Measurements from ENCODE around the gene LKAAEAR1. TPM values are rescaled to one million over a fixed set of nuclear protein-coding genes. Genes with fewer than 3 reads are reported as not detected.
A peak's percentile ranks its signal among the peaks of the same experiment; 100 is the strongest.

The LKAAEAR1 gene
- total and polyA plus RNA-seq, 9 of the 15 experiments (the other 6 are each of a cell fraction or from before 2014, with no cell fraction given) = not detected

- TF ChIP-seq, protein P1, sequence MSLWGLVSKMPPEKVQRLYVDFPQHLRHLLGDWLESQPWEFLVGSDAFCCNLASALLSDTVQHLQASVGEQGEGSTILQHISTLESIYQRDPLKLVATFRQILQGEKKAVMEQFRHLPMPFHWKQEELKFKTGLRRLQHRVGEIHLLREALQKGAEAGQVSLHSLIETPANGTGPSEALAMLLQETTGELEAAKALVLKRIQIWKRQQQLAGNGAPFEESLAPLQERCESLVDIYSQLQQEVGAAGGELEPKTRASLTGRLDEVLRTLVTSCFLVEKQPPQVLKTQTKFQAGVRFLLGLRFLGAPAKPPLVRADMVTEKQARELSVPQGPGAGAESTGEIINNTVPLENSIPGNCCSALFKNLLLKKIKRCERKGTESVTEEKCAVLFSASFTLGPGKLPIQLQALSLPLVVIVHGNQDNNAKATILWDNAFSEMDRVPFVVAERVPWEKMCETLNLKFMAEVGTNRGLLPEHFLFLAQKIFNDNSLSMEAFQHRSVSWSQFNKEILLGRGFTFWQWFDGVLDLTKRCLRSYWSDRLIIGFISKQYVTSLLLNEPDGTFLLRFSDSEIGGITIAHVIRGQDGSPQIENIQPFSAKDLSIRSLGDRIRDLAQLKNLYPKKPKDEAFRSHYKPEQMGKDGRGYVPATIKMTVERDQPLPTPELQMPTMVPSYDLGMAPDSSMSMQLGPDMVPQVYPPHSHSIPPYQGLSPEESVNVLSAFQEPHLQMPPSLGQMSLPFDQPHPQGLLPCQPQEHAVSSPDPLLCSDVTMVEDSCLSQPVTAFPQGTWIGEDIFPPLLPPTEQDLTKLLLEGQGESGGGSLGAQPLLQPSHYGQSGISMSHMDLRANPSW (CRISPR knock-in tag; IDR thresholded peaks at IDR 0.05) = no peak
- TF ChIP-seq SP2 (IDR thresholded peaks at IDR 0.05; ENCODE audit: extremely low read depth, low read depth, low read length, poor library complexity, severe bottlenecking) (no peak), ARID2 (IDR thresholded peaks at IDR 0.05) (no peak), NBN (IDR thresholded peaks at IDR 0.05; ENCODE audit: low read depth) (no peak), POLR2AphosphoS2 (IDR thresholded peaks at IDR 0.05; ENCODE audit: low read length) (0 out of 2 replicates have a peak, but pooled peaks have one; percentile 49), SREBF1 (IDR thresholded peaks at IDR 0.05; ENCODE audit: borderline replicate concordance, low read depth, low read length) (peak; percentile 79; the same call in 1 of the 2 replicates), CBFB (CRISPR knock-in tag; IDR thresholded peaks at IDR 0.05) (no peak), ZBTB8A (IDR thresholded peaks at IDR 0.05; ENCODE audit: partially characterized antibody) (no peak), CREBBP (IDR thresholded peaks at IDR 0.05; ENCODE audit: low read depth, low read length) (no peak), MBD2 (IDR thresholded peaks at IDR 0.05; ENCODE audit: borderline replicate concordance, low read depth) (peak; percentile 96), HDAC1 (IDR thresholded peaks at IDR 0.05) (no peak), ZNF282 (CRISPR knock-in tag; IDR thresholded peaks at IDR 0.05) (no peak), STAT5B (CRISPR knock-in tag; IDR thresholded peaks at IDR 0.05) (no peak), ZNF239 (CRISPR knock-in tag; IDR thresholded peaks at IDR 0.05) (peak; percentile 71), SMAD1 (IDR thresholded peaks at IDR 0.05; ENCODE audit: low read depth, low read length, partially characterized antibody) (no peak), PREB (CRISPR knock-in tag; IDR thresholded peaks at IDR 0.05) (no peak), CBX2 (IDR thresholded peaks at IDR 0.05; ENCODE audit: insufficient read depth, low read length, poor library complexity, severe bottlenecking) (no peak), RHOXF2B (CRISPR knock-in tag; conservative IDR thresholded peaks at IDR 0.05) (no peak), TEAD4 (IDR thresholded peaks at IDR 0.05; ENCODE audit: low read length) (no peak), TEAD4 (CRISPR knock-in tag; IDR thresholded peaks at IDR 0.05; ENCODE audit: borderline replicate concordance) (no peak), CCNT2 (IDR thresholded peaks at IDR 0.05; ENCODE audit: borderline replicate concordance, extremely low read depth, insufficient read length, low read depth, low read length) (peak; percentile 88)
- TF ChIP-seq, protein P2, sequence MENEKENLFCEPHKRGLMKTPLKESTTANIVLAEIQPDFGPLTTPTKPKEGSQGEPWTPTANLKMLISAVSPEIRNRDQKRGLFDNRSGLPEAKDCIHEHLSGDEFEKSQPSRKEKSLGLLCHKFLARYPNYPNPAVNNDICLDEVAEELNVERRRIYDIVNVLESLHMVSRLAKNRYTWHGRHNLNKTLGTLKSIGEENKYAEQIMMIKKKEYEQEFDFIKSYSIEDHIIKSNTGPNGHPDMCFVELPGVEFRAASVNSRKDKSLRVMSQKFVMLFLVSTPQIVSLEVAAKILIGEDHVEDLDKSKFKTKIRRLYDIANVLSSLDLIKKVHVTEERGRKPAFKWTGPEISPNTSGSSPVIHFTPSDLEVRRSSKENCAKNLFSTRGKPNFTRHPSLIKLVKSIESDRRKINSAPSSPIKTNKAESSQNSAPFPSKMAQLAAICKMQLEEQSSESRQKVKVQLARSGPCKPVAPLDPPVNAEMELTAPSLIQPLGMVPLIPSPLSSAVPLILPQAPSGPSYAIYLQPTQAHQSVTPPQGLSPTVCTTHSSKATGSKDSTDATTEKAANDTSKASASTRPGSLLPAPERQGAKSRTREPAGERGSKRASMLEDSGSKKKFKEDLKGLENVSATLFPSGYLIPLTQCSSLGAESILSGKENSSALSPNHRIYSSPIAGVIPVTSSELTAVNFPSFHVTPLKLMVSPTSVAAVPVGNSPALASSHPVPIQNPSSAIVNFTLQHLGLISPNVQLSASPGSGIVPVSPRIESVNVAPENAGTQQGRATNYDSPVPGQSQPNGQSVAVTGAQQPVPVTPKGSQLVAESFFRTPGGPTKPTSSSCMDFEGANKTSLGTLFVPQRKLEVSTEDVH (IDR thresholded peaks at IDR 0.05; ENCODE audit: low read depth, partially characterized antibody) = no peak
These were observed 21.4 kb downstream of the LKAAEAR1 start, which contains the start of gene TCEA2 (continued) for GRCh38 chr20:64062596-64063388.

Measured in K562 (cell line).